Measurements from ENCODE around the gene DBNDD1. TPM values are rescaled to one million over a fixed set of nuclear protein-coding genes. Genes with fewer than 3 reads are reported as not detected.

The DBNDD1 gene
- polyA plus RNA-seq, 1 of the 3 experiments (the other 2 are of a cell fraction): 27.9 TPM

DNA sequence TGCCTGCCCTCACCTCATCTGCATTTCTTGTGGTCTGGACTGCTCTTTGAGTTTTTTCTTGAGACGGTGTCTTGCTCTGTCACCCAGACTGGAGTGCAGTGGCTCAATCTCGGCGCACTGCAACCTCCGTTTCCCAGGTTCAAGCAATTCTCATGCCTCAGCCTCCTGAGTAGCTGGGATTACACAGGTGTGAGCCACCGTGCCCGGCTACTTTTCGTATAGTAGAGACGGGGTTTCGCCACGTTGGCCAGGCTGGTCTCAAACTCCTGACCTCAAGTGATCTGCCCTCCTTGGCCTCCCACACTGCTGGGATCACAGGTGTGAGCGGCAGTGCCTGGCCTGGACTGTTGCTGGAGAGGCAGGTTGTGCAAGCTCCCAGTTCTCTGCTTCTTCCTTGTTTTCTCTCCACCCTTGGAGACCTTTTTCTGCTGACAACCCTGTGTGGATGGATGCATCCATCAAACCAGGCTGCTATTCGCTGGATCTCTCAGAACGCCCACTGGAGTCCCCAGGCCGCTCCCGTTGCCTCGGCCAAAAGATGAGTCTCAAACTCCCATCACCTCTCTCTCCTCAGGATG lies 22.7 kb upstream of the DBNDD1 start:
- Histone ChIP-seq H3K27me3 (ENCODE audit: insufficient read depth) (no peaks in the 10 kb centered on the region), H2AFZ (ENCODE audit: low read depth) (no peak overlapping the region), H3K79me2 (ENCODE audit: insufficient read depth) (no peaks in the 10 kb centered on the region), H3K4me2 (no peak overlapping the region), H3K36me3 (replicated peaks in 1 of 2; ENCODE audit: control insufficient read depth in 1 of 2, insufficient read depth in 2 of 2, low read length in 1 of 2) (peaks cover 9 to 33% of the 10 kb centered on the region in 2 experiments), H3F3A (replicated peaks; ENCODE audit: insufficient read depth) (no peaks in the 10 kb centered on the region), H3K4me3 (ENCODE audit: low read depth in 2 of 2, low read length in 1 of 2) (no peak overlapping the region), H3K9me3 (no peaks in the 10 kb centered on the region), H3K4me1 (ENCODE audit: control insufficient read depth in 1 of 2, insufficient read depth in 2 of 2, low read depth in 1 of 2, low read length in 1 of 2) (peaks cover 7 to 11% of the 10 kb centered on the region in 2 experiments; a peak in 2 of 4 replicates), H3K9ac (no peak overlapping the region), H3K9me2 (no peaks in the 10 kb centered on the region), H3K27ac (ENCODE audit: low read depth in 2 of 2, low read length in 1 of 2) (no peak overlapping the region), H4K20me1 (ENCODE audit: insufficient read depth) (no peaks in the 10 kb centered on the region)
- TF ChIP-seq MXI1 (IDR thresholded peaks at IDR 0.05; ENCODE audit: low read depth, low read length) (no peak), USF1 (IDR thresholded peaks at IDR 0.05; ENCODE audit: borderline replicate concordance, low read depth) (no peak), MEF2A (IDR thresholded peaks at IDR 0.05; ENCODE audit: borderline replicate concordance, low read depth) (no peak), CHD2 (IDR thresholded peaks at IDR 0.05; ENCODE audit: low read length, partially characterized antibody) (no peak), POLR2AphosphoS5 (IDR thresholded peaks at IDR 0.05; ENCODE audit: low read depth, low read length) (no peak)
- WGBS (ENCODE audit: low lambda C conversion rate): 87% methylated on average over 16 of the region's 16 CpGs
- ChIA-PET CTCF (no interaction called here), POLR2A (no interaction called here)
- DNase-seq: no peak

GRCh38 chr16:90040152-90041023 lies 21.1 kb upstream of the DBNDD1 start:
- no peak overlapping the region for H3K4me2 ChIP-seq
- H3K27ac ChIP-seq (ENCODE audit: low read depth in 2 of 2, low read length in 1 of 2): no peak overlapping the region
- POLR2A ChIA-PET: no interaction called here
- no peak overlapping the region for H3K9ac ChIP-seq
- H3K79me2 ChIP-seq (ENCODE audit: insufficient read depth): no peaks in the 10 kb centered on the region
- H3K9me2 ChIP-seq: no peaks in the 10 kb centered on the region
- H3K4me1 ChIP-seq (ENCODE audit: control insufficient read depth in 1 of 2, insufficient read depth in 2 of 2, low read depth in 1 of 2, low read length in 1 of 2): no peaks in the 10 kb centered on the region
- no peak overlapping the region for H3K4me3 ChIP-seq (ENCODE audit: low read depth in 2 of 2, low read length in 1 of 2)
- H3K27me3 ChIP-seq (ENCODE audit: insufficient read depth): no peaks in the 10 kb centered on the region
- TF ChIP-seq CTCF (IDR thresholded peaks at IDR 0.05) (no peak), USF2 (IDR thresholded peaks at IDR 0.05; ENCODE audit: borderline replicate concordance, low read depth, low read length) (no peak), CHD2 (IDR thresholded peaks at IDR 0.05; ENCODE audit: low read length, partially characterized antibody) (no peak), POLR2AphosphoS5 (IDR thresholded peaks at IDR 0.05; ENCODE audit: low read depth, low read length) (no peak), USF1 (IDR thresholded peaks at IDR 0.05; ENCODE audit: borderline replicate concordance, low read depth) (no peak), JUND (IDR thresholded peaks at IDR 0.05) (no peak), YY1 (IDR thresholded peaks at IDR 0.05; ENCODE audit: low read depth) (no peak), ELF1 (IDR thresholded peaks at IDR 0.05) (no peak), RXRA (IDR thresholded peaks at IDR 0.05; ENCODE audit: borderline replicate concordance, low read depth) (no peak)
- TF ChIP-seq, protein P1, sequence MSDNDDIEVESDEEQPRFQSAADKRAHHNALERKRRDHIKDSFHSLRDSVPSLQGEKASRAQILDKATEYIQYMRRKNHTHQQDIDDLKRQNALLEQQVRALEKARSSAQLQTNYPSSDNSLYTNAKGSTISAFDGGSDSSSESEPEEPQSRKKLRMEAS (IDR thresholded peaks at IDR 0.05; ENCODE audit: low read depth): no peak
- no peaks in the 10 kb centered on the region for H4K20me1 ChIP-seq (ENCODE audit: insufficient read depth)
- 86% methylated on average over 11 of the region's 29 CpGs for WGBS (ENCODE audit: low lambda C conversion rate)
- CTCF ChIA-PET: no interaction called here
- no peak overlapping the region for H2AFZ ChIP-seq (ENCODE audit: low read depth)
- no peak for DNase-seq
- peaks cover 11 to 49% of the 10 kb centered on the region in 2 experiments for H3K36me3 ChIP-seq (replicated peaks in 1 of 2; ENCODE audit: control insufficient read depth in 1 of 2, insufficient read depth in 2 of 2, low read length in 1 of 2)
- H3F3A ChIP-seq (replicated peaks; ENCODE audit: insufficient read depth): no peaks in the 10 kb centered on the region
- H3K9me3 ChIP-seq: no peaks in the 10 kb centered on the region

All from SK-N-SH (cell line).